Muscle layer of duodenum (tissue), 2 donors: ENCODE data around the gene ESF1.

Experiments used
- H3K27ac ChIP-seq: one replicate; pipeline ENCODE4 v1.7.0; 2013; ENCODE audit warnings: mild to moderate bottlenecking, low read length
- H3K27me3 ChIP-seq: one replicate; pipeline ENCODE4 v1.7.0; 2013; ENCODE audit warnings: low read depth, mild to moderate bottlenecking, control low read depth, low read length
- H3K36me3 ChIP-seq, 2 donors: one replicate each; pipeline ENCODE4 v1.7.0; 2013; ENCODE audit warnings: low read length in 2 of 2, control low read depth in 1 of 2, mild to moderate bottlenecking in 1 of 2; ENCODE audit not compliant: insufficient read depth in 2 of 2, control insufficient read depth in 1 of 2
- H3K4me1 ChIP-seq, 2 donors: one replicate each; pipeline ENCODE4 v1.7.0; 2013; ENCODE audit warnings: low read length in 2 of 2, mild to moderate bottlenecking in 2 of 2, control low read depth in 1 of 2, moderate library complexity in 1 of 2; ENCODE audit not compliant: insufficient read depth in 2 of 2, control insufficient read depth in 1 of 2
- H3K4me3 ChIP-seq, 2 donors: one replicate each; pipeline ENCODE4 v1.7.0; 2013; ENCODE audit warnings: low read length in 2 of 2, low read depth in 1 of 2, mild to moderate bottlenecking in 1 of 2
- H3K9me3 ChIP-seq, 2 donors: one replicate each; pipeline ENCODE4 v1.7.0; 2013; ENCODE audit warnings: low read length in 2 of 2, control low read depth in 1 of 2, mild to moderate bottlenecking in 1 of 2; ENCODE audit not compliant: control insufficient read depth in 1 of 2
- donor health status: healthy.

The ESF1 gene

GRCh38 chr20:13694420-13695150 lies 90.1 kb downstream of the ESF1 start:
- H3K4me3 ChIP-seq, result no peak overlapping the region
- H3K4me1 ChIP-seq, result no peaks in the 10 kb centered on the region
- no peaks in the 10 kb centered on the region for H3K27me3 ChIP-seq
- no peaks in the 10 kb centered on the region for H3K36me3 ChIP-seq
- no peak overlapping the region for H3K27ac ChIP-seq
- no peaks in the 10 kb centered on the region for H3K9me3 ChIP-seq

- H3K27ac ChIP-seq, result no peak overlapping the region
- no peaks in the 10 kb centered on the region for H3K4me1 ChIP-seq
- H3K36me3 ChIP-seq, result no peaks in the 10 kb centered on the region
- H3K9me3 ChIP-seq, result no peaks in the 10 kb centered on the region
- no peaks in the 10 kb centered on the region for H3K27me3 ChIP-seq
- H3K4me3 ChIP-seq, result no peak overlapping the region
These were observed 91.7 kb downstream of the ESF1 start for GRCh38 chr20:13692802-13693736.

- Histone ChIP-seq H3K4me3 (no peak overlapping the region), H3K27me3 (no peaks in the 10 kb centered on the region), H3K9me3 (no peaks in the 10 kb centered on the region), H3K36me3 (no peaks in the 10 kb centered on the region), H3K27ac (no peak overlapping the region), H3K4me1 (no peaks in the 10 kb centered on the region)
These were observed 93.8 kb downstream of the ESF1 start for GRCh38 chr20:13690943-13691342.

- no peaks in the 10 kb centered on the region for H3K9me3 ChIP-seq
These were observed 96.9 kb downstream of the ESF1 start for GRCh38 chr20:13687815-13688214.

GRCh38 chr20:13685623-13686022 lies 99.1 kb downstream of the ESF1 start:
- Histone ChIP-seq H3K27me3 (no peaks in the 10 kb centered on the region), H3K36me3 (no peaks in the 10 kb centered on the region), H3K9me3 (no peaks in the 10 kb centered on the region), H3K27ac (no peak overlapping the region), H3K4me3 (no peak overlapping the region), H3K4me1 (no peaks in the 10 kb centered on the region)

More at GRCh38 chr20:13687815-13688214, 96.9 kb downstream of the ESF1 start:
- H3K36me3 ChIP-seq, result no peaks in the 10 kb centered on the region
- no peaks in the 10 kb centered on the region for H3K27me3 ChIP-seq
- no peak overlapping the region for H3K4me3 ChIP-seq
- H3K4me1 ChIP-seq, result no peaks in the 10 kb centered on the region
- no peak overlapping the region for H3K27ac ChIP-seq

- Histone ChIP-seq H3K4me1 (no peaks in the 10 kb centered on the region), H3K27ac (no peak overlapping the region), H3K27me3 (no peaks in the 10 kb centered on the region), H3K9me3 (no peaks in the 10 kb centered on the region), H3K36me3 (no peaks in the 10 kb centered on the region), H3K4me3 (no peak overlapping the region)
These were observed 100.0 kb downstream of the ESF1 start for GRCh38 chr20:13684566-13685222.

- H3K27me3 ChIP-seq, result no peaks in the 10 kb centered on the region
- no peak overlapping the region for H3K27ac ChIP-seq
- H3K36me3 ChIP-seq, result no peaks in the 10 kb centered on the region
- H3K4me1 ChIP-seq, result no peaks in the 10 kb centered on the region
- H3K9me3 ChIP-seq, result no peaks in the 10 kb centered on the region
- H3K4me3 ChIP-seq, result no peak overlapping the region
These were observed 100.9 kb downstream of the ESF1 start for GRCh38 chr20:13683833-13684232.

GRCh38 chr20:13681248-13682125 lies 103.2 kb downstream of the ESF1 start:
- Histone ChIP-seq H3K4me1 (no peaks in the 10 kb centered on the region), H3K4me3 (no peak overlapping the region), H3K27ac (no peak overlapping the region), H3K36me3 (no peaks in the 10 kb centered on the region), H3K27me3 (no peaks in the 10 kb centered on the region), H3K9me3 (no peaks in the 10 kb centered on the region)

- no peaks in the 10 kb centered on the region for H3K27me3 ChIP-seq
- no peak overlapping the region for H3K27ac ChIP-seq
- no peaks in the 10 kb centered on the region for H3K36me3 ChIP-seq
- no peak overlapping the region for H3K4me3 ChIP-seq
- H3K4me1 ChIP-seq, result no peaks in the 10 kb centered on the region
- H3K9me3 ChIP-seq, result no peaks in the 10 kb centered on the region
These were observed 105.8 kb downstream of the ESF1 start for GRCh38 chr20:13678944-13679343.

GRCh38 chr20:13677241-13677640 lies 107.5 kb downstream of the ESF1 start:
- Histone ChIP-seq H3K4me1 (peaks cover 0 to 2% of the 10 kb centered on the region in 2 donors), H3K27ac (no peak overlapping the region), H3K4me3 (no peak overlapping the region), H3K27me3 (no peaks in the 10 kb centered on the region), H3K9me3 (no peaks in the 10 kb centered on the region), H3K36me3 (no peaks in the 10 kb centered on the region)
